H9 (cell line): ENCODE measurements around the gene ZNF569. TPM values are rescaled to one million over a fixed set of nuclear protein-coding genes. Genes with fewer than 3 reads are reported as not detected.
"Not testable (repeated sequence)": the region's sequence is repeated elsewhere in the genome, so short reads cannot be mapped to it uniquely, and the experiment has no call there.

Experiments used
- DNase-seq: peaks from one replicate; pipeline ENCODE4 v3.0.0-alpha.2; 2017
- H2AFZ ChIP-seq: one replicate; pipeline ENCODE4 v1.6.1; 2013; ENCODE audit warnings: mild to moderate bottlenecking, low read length, control low read depth, moderate library complexity
- H2AK5ac ChIP-seq: 2 replicates; pipeline ENCODE4 v1.6.1; 2013; ENCODE audit warnings: low read length, control low read depth, mixed read lengths; ENCODE audit not compliant: insufficient read length
- H2BK120ac ChIP-seq: one replicate; pipeline ENCODE4 v1.6.1; 2013; ENCODE audit warnings: low read depth, mild to moderate bottlenecking, low read length, control low read depth, inconsistent platforms; ENCODE audit not compliant: poor library complexity, severe bottlenecking
- H2BK12ac ChIP-seq: 2 replicates; pipeline ENCODE4 v1.6.1; 2013; ENCODE audit warnings: low read length, control low read depth, mixed read lengths, low read depth; ENCODE audit not compliant: insufficient read length
- H2BK15ac ChIP-seq: 2 replicates; pipeline ENCODE4 v1.6.1; 2013; ENCODE audit warnings: low read depth, low read length, control low read depth
- H2BK20ac ChIP-seq: one replicate; pipeline ENCODE4 v1.6.1; 2013; ENCODE audit warnings: low read depth, mild to moderate bottlenecking, low read length, control low read depth, inconsistent platforms; ENCODE audit not compliant: poor library complexity, severe bottlenecking
- H2BK5ac ChIP-seq: 2 replicates; pipeline ENCODE4 v1.6.1; 2013; ENCODE audit warnings: low read length, control low read depth, mixed read lengths; ENCODE audit not compliant: insufficient read length
- H3K14ac ChIP-seq: 2 replicates; pipeline ENCODE4 v1.6.1; 2013; ENCODE audit warnings: low read length, control low read depth; ENCODE audit not compliant: insufficient read depth
- H3K18ac ChIP-seq: 2 replicates; pipeline ENCODE4 v1.6.1; 2013; ENCODE audit warnings: low read depth, mild to moderate bottlenecking, mixed read lengths, low read length, control low read depth; ENCODE audit not compliant: insufficient read length
- H3K23ac ChIP-seq: 2 replicates; pipeline ENCODE4 v1.6.1; 2013; ENCODE audit warnings: low read length, control low read depth, mixed read lengths, low read depth; ENCODE audit not compliant: insufficient read length
- H3K23me2 ChIP-seq: 2 replicates; pipeline ENCODE4 v1.6.1; 2013; ENCODE audit warnings: low read depth, mild to moderate bottlenecking, mixed read lengths, low read length, control low read depth; ENCODE audit not compliant: insufficient read length, poor library complexity, severe bottlenecking
- H3K27ac ChIP-seq: 2 replicates; pipeline ENCODE4 v1.5.1; 2013; ENCODE audit warnings: low read length, control low read depth, mixed read lengths, low read depth; ENCODE audit not compliant: insufficient read length
- H3K27me3 ChIP-seq: 2 replicates; pipeline ENCODE4 v1.6.1; 2013; ENCODE audit warnings: low read length, control low read depth, inconsistent platforms; ENCODE audit not compliant: insufficient read depth
- H3K4ac ChIP-seq: 2 replicates; pipeline ENCODE4 v1.6.1; 2013; ENCODE audit warnings: low read depth, mild to moderate bottlenecking, control low read depth, inconsistent platforms, low read length, moderate library complexity
- H3K4me1 ChIP-seq: 2 replicates; pipeline ENCODE4 v1.6.1; 2013; ENCODE audit warnings: low read length, control low read depth, inconsistent platforms; ENCODE audit not compliant: insufficient read depth
- H3K4me2 ChIP-seq: 2 replicates; pipeline ENCODE4 v1.6.1; 2013; ENCODE audit warnings: low read length, control low read depth, mixed read lengths; ENCODE audit not compliant: insufficient read length, insufficient read depth
- H3K56ac ChIP-seq: 2 replicates; pipeline ENCODE4 v1.6.1; 2013; ENCODE audit warnings: low read depth, mild to moderate bottlenecking, mixed read lengths, low read length, control low read depth; ENCODE audit not compliant: insufficient read length
- H3K79me1 ChIP-seq: 2 replicates; pipeline ENCODE4 v1.6.1; 2013; ENCODE audit warnings: low read depth, mild to moderate bottlenecking, moderate library complexity, low read length, control low read depth, inconsistent platforms; ENCODE audit not compliant: insufficient read depth, poor library complexity, severe bottlenecking
- H3K79me2 ChIP-seq: 2 replicates; pipeline ENCODE4 v1.6.1; 2013; ENCODE audit warnings: low read length, control low read depth, inconsistent platforms; ENCODE audit not compliant: insufficient read depth
- H3K9ac ChIP-seq: 2 replicates; pipeline ENCODE4 v1.6.1; 2013; ENCODE audit warnings: low read length, control low read depth, mixed read lengths; ENCODE audit not compliant: insufficient read length; ENCODE audit errors: extremely low read depth
- H3K9me3 ChIP-seq: one replicate; pipeline ENCODE4 v1.6.1; 2013; ENCODE audit warnings: low read depth, low read length, inconsistent platforms; ENCODE audit not compliant: control insufficient read depth
- H3T11ph ChIP-seq: one replicate; pipeline ENCODE4 v1.6.1; 2013; ENCODE audit warnings: mild to moderate bottlenecking, low read length, control low read depth, inconsistent platforms
- H4K20me1 ChIP-seq: one replicate; pipeline ENCODE4 v1.6.1; 2013; ENCODE audit not compliant: control insufficient read depth, insufficient read length, insufficient read depth
- H4K5ac ChIP-seq: 2 replicates; pipeline ENCODE4 v1.6.1; 2013; ENCODE audit warnings: low read depth, mild to moderate bottlenecking, mixed read lengths, low read length, control low read depth; ENCODE audit not compliant: insufficient read length
- H4K8ac ChIP-seq: replicated peaks from 2 replicates; pipeline ENCODE4 v1.6.1; 2013; ENCODE audit warnings: low read length, control low read depth, mixed read lengths, low read depth; ENCODE audit not compliant: insufficient read length
- H4K91ac ChIP-seq: 2 replicates; pipeline ENCODE4 v1.6.1; 2013; ENCODE audit warnings: low read depth, mild to moderate bottlenecking, moderate library complexity, mixed read lengths, low read length, control low read depth; ENCODE audit not compliant: insufficient read length
- H3K27ac Mint-ChIP-seq, 3 experiments: 2 replicates in 2 of 3; 3 replicates in 1 of 3; pipeline ENCODE4 v1.8.0; 2020 to 2021; ENCODE audit warnings: mixed read lengths in 3 of 3, mild to moderate bottlenecking in 1 of 3, moderate library complexity in 1 of 3
- H3K27me3 Mint-ChIP-seq: 2 replicates; pipeline ENCODE4 v1.8.0; 2021; ENCODE audit warnings: low read depth, mild to moderate bottlenecking, moderate library complexity, mixed read lengths
- H3K36me3 Mint-ChIP-seq, 3 experiments: 2 replicates in 2 of 3; 3 replicates in 1 of 3; pipeline ENCODE4 v1.8.0; 2020 to 2021; ENCODE audit warnings: low read depth in 3 of 3, mixed read lengths in 3 of 3; ENCODE audit not compliant: insufficient read depth in 1 of 3
- H3K4me1 Mint-ChIP-seq, 2 experiments: 2 replicates each; pipeline ENCODE4 v1.8.0; 2020; ENCODE audit warnings: mixed read lengths in 2 of 2
- H3K4me3 Mint-ChIP-seq, 2 experiments: 2 replicates in 1 of 2; 3 replicates in 1 of 2; pipeline ENCODE4 v1.8.0; 2020 to 2021; ENCODE audit warnings: mild to moderate bottlenecking in 2 of 2, mixed read lengths in 2 of 2, moderate library complexity in 1 of 2
- H3K9me3 Mint-ChIP-seq, 2 experiments: 2 replicates in 1 of 2; 3 replicates in 1 of 2; pipeline ENCODE4 v1.8.0; 2020; ENCODE audit warnings: mild to moderate bottlenecking in 2 of 2, mixed read lengths in 2 of 2, moderate library complexity in 1 of 2
- CTCF ChIP-seq: fragments of 200-600 bp; sonication (generic); conservative IDR thresholded peaks from 3 replicates; pipeline ENCODE4 v1.8.0; 2021; ENCODE audit warnings: antibody characterized with exemption, mild to moderate bottlenecking
- WGBS: extraction: QIAGEN DNeasy Blood & Tissue Kit; methylation state at CpG from one replicate; pipeline ENCODE4 v1.1.7; 2013; ENCODE audit warnings: missing lambda C conversion rate, low lambda C conversion rate, mixed read lengths; ENCODE audit not compliant: insufficient read length; ENCODE audit errors: extremely low coverage; 5-methylcytosine and 5-hydroxymethylcytosine counted together
- total RNA-seq: library from RNA; stranded (reverse); gene quantifications from 2 replicates; pipeline ENCODE4 v1.2.1, GENCODE V29; 2021

The ZNF569 gene
- total RNA-seq, 1 experiment from 2014 or later = 14.2 TPM

- Histone ChIP-seq H2BK15ac (no peak overlapping the region), H4K91ac (no peak overlapping the region), H3K4me2 (no peak overlapping the region), H3K79me2 (no peaks in the 10 kb centered on the region), H3K23ac (no peak overlapping the region), H2BK5ac (no peak overlapping the region), H2AK5ac (no peak overlapping the region), H3K4me1 (no peaks in the 10 kb centered on the region), H3K14ac (no peak overlapping the region), H3K4ac (no peak overlapping the region), H3K56ac (no peak overlapping the region), H3K9me3 (peaks cover 50% of the 10 kb centered on the region), H3K23me2 (no peaks in the 10 kb centered on the region), H3K27me3 (no peaks in the 10 kb centered on the region; the same call in 1 of the 2 replicates), H3K18ac (no peak overlapping the region), H4K20me1 (no peaks in the 10 kb centered on the region), H2BK20ac (no peak overlapping the region), H3K27ac (no peak overlapping the region), H4K8ac (no peak overlapping the region), H3K79me1 (no peaks in the 10 kb centered on the region), H3T11ph (no peak overlapping the region), H2AFZ (no peak overlapping the region), H2BK120ac (no peak overlapping the region), H4K5ac (no peak overlapping the region), H2BK12ac (no peak overlapping the region), H3K9ac (no peak overlapping the region)
- no CpG with 5 or more reads among the region's 2 CpGs for WGBS
- Mint-ChIP-seq H3K36me3 (peaks cover 45 to 71% (median 51%) of the 10 kb centered on the region in 3 experiments), H3K4me1 (no peaks in the 10 kb centered on the region), H3K27me3 (no peaks in the 10 kb centered on the region), H3K4me3 (no peak overlapping the region), H3K9me3 (peaks cover 85 to 91% of the 10 kb centered on the region in 2 experiments), H3K27ac (no peak overlapping the region)
- TF ChIP-seq CTCF = no peak
- no peak for DNase-seq
These were observed 54.5 kb downstream of the ZNF569 start for GRCh38 chr19:37412700-37413099.

- H2BK12ac ChIP-seq, H4K8ac ChIP-seq, H3K4me1 Mint-ChIP-seq, H3T11ph ChIP-seq, H3K23ac ChIP-seq, H3K4me3 Mint-ChIP-seq, H4K91ac ChIP-seq, H3K4me2 ChIP-seq, H3K9ac ChIP-seq, DNase-seq, H3K79me1 ChIP-seq, H4K5ac ChIP-seq, H2BK5ac ChIP-seq, H2BK20ac ChIP-seq, H3K4ac ChIP-seq, H3K27ac Mint-ChIP-seq, H3K23me2 ChIP-seq, H2AK5ac ChIP-seq, H3K27me3 ChIP-seq, H3K27ac ChIP-seq, H3K14ac ChIP-seq, H2AFZ ChIP-seq, H3K56ac ChIP-seq, H2BK120ac ChIP-seq, H4K20me1 ChIP-seq, H3K18ac ChIP-seq, H3K79me2 ChIP-seq, H3K27me3 Mint-ChIP-seq, H2BK15ac ChIP-seq, H3K4me1 ChIP-seq: not testable (repeated sequence)
- Mint-ChIP-seq H3K36me3 (peaks cover 5 to 33% (median 10%) of the 10 kb centered on the region in 3 experiments; a peak in 6 of 7 replicates), H3K9me3 (peaks cover 89 to 92% of the 10 kb centered on the region in 2 experiments)
- peaks cover 51% of the 10 kb centered on the region for H3K9me3 ChIP-seq
- WGBS = no CpG with 5 or more reads among the region's 6 CpGs
These were observed 61.0 kb downstream of the ZNF569 start for GRCh38 chr19:37406140-37406846.
